T-helper 17 cell (primary cell): ENCODE data around the gene SIRT6. TPM values are rescaled to one million over a fixed set of nuclear protein-coding genes. Genes with fewer than 3 reads are reported as not detected.
A peak's percentile ranks its signal among the peaks of the same experiment; 100 is the strongest.
"Not testable (repeated sequence)": the region's sequence is repeated elsewhere in the genome, so short reads cannot be mapped to it uniquely, and the experiment has no call there.

Experiments used
- ATAC-seq: fragments of 150-1000 bp; cut with Tn5 transposase; 2 replicates; pipeline ENCODE4 v1.10.0; 2021; ENCODE audit warnings: mild to moderate bottlenecking, moderate library complexity
- DNase-seq, 3 donors: peaks; one replicate each; pipeline versions ENCODE4 v3.0.0 to v3.0.0-alpha.2; 2020 to 2021
- H3K9me3 ChIP-seq: one replicate; pipeline ENCODE4 v1.7.0; 2013; ENCODE audit warnings: low read length, mild to moderate bottlenecking; ENCODE audit not compliant: control insufficient read depth, poor library complexity, severe bottlenecking
- H3K27ac Mint-ChIP-seq: one replicate; pipeline ENCODE4 v1.8.0; 2022; ENCODE audit warnings: mild to moderate bottlenecking, moderate library complexity, mixed read lengths
- H3K27me3 Mint-ChIP-seq: one replicate; pipeline ENCODE4 v1.8.0; 2022; ENCODE audit warnings: mixed read lengths
- H3K36me3 Mint-ChIP-seq: one replicate; pipeline ENCODE4 v1.8.0; 2022; ENCODE audit warnings: low read depth, mixed read lengths
- H3K4me1 Mint-ChIP-seq: one replicate; pipeline ENCODE4 v1.8.0; 2022; ENCODE audit warnings: mild to moderate bottlenecking, mixed read lengths
- H3K4me3 Mint-ChIP-seq: one replicate; pipeline ENCODE4 v1.8.0; 2022; ENCODE audit warnings: mild to moderate bottlenecking, moderate library complexity, mixed read lengths
- total RNA-seq, 4 donors: library from RNA in 2 of 4; stranded (reverse) in 2 of 4; gene quantifications; one replicate each; pipeline ENCODE4 v1.2.3 and lab custom pipeline; 2022 to 2026

The SIRT6 gene
- total RNA-seq, 2 donors from 2014 or later, result 18.5 to 21.8 TPM

DNA sequence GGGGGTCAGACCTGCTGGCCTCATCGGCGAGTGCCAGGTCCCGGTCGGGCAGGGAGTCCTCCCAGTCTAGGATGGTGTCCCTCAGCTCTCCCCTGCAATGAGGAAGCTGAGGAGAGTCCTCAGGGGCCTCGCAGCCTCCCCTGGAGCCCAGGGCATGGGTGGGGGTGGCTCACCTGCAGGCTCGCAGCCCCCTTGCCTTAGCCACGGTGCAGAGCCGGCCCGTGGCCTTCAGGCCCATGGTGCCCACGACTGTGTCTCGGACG, 6.8 kb downstream of the SIRT6 start:
- no peaks in the 10 kb centered on the region for H3K9me3 ChIP-seq
- ATAC-seq (no peak), DNase-seq (no peak)
- H3K36me3 Mint-ChIP-seq, result peaks cover 3% of the 10 kb centered on the region
- H3K27me3 Mint-ChIP-seq, result peaks cover 5% of the 10 kb centered on the region
- no peak overlapping the region for H3K4me3 Mint-ChIP-seq
- peaks cover 15% of the 10 kb centered on the region for H3K4me1 Mint-ChIP-seq
- H3K27ac Mint-ChIP-seq, result no peak overlapping the region

DNA sequence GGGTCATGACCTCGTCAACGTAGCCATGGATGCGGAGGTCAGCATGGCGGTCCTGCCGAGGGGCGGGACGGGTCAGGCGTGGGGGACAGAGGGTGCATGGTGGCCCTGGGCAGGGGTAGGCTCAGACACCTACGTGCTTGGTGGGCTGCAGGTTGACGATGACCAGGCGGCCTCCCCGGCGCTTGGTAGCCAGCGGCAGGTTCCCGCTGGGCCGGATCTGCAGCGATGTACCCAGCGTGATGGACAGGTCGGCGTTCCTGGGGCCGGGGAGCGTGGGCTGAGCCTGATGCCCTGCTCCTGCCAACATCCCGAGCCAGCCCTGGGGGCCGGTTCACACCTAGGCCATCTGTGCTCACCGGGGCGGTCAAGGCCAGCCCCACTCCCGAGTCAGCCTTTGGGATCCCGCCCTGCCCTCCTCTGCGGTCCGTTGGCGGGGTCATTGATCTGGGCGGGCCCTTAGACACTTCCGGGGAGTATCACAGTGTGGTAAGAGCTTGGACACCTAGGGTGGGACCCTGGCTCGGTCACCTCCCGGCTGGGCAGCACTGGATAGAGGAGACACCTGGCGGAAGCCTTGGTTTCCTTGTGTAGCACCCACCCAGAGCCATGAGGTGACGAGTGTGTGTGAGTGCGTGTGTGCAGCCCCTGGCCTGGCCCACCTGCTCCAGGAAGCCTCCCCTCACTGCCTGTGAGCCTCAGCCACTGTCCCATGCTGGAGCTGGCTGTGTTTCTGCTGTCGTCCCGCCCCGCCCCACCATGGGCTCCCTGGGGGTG, 7.3 kb downstream of the SIRT6 start:
- DNase-seq (no peak), ATAC-seq (no peak)
- Mint-ChIP-seq H3K27ac (no peak overlapping the region), H3K27me3 (peaks cover 5% of the 10 kb centered on the region), H3K4me3 (no peak overlapping the region), H3K4me1 (peaks cover 12% of the 10 kb centered on the region), H3K36me3 (peaks cover 3% of the 10 kb centered on the region)
- no peaks in the 10 kb centered on the region for H3K9me3 ChIP-seq

DNA sequence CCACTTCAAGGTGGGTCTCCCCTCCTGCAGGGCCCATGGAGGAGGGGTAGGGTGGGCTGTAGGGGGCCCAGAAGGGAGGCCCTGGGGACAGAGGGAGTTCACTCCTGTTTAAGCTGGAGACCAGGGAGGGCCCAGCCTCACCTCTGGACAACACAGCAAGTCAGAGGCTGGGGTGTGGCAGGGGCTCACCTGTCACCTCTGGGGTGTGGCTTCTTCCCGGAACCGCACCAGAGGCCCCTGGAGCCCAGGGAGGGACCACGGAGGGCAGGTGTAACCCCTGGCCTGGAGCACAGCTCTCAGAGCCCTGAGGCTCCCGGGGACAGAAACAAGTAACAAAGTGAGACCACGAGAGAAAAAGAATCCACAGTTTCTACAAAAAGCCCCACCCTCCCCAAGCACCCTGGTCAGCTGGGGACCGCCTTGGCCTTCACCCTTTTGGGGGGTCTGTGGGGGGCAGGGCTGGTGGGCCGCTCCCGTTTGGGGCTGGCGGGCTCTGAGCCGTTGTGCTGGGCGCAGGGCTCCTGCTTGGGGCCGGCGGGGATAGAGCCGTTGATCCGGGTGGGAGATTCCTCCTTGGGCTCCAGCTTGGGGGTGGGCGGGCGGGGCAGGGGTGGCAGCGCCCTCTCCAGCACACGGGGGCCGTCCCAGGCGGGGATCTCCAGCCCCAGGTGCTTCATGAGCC, 8.0 kb downstream of the SIRT6 start:
- H3K9me3 ChIP-seq, result no peaks in the 10 kb centered on the region
- peaks cover 2% of the 10 kb centered on the region for H3K36me3 Mint-ChIP-seq
- H3K27ac Mint-ChIP-seq, result no peak overlapping the region
- peaks cover 5% of the 10 kb centered on the region for H3K27me3 Mint-ChIP-seq
- ATAC-seq, result no peak
- DNase-seq, result no peak
- no peak overlapping the region for H3K4me3 Mint-ChIP-seq
- H3K4me1 Mint-ChIP-seq, result peaks cover 7% of the 10 kb centered on the region

DNA sequence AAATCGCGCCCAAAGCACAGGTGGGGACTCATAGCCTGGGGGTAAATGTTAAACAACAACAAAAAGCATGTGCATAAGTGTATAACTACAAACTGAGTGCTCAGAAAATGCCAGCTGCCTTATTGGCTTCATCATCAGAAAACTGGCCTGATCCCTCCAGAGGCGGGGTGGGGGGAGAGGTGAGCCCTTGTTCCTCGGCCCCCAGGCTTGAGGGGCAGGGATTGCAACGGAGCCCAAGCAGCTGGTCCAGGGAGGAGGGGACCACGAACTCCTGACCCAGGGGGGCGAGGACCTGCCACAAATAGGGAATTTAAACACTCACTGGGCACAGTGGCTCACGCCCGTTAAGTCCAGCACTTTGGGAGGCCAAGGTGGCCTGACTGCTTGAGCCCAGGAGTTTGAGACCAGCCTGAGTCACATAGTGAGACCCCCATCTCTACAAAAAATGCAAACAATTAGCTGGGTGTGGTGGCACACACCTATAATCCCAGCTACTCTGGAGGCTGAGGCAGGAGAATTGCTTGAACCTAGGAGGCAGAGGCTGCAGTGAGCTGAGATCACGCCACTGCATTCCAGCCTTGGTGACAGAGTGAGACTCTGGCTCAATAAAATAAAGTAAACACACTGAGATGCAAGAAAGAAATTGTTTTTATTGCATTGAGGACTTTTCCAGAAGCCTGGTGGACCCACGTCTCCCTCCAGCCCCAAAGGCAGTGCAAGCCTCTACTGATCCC, 8.7 kb downstream of the SIRT6 start:
- DNase-seq, result no peak
- Mint-ChIP-seq H3K4me3 (no peak overlapping the region), H3K27me3 (peaks cover 8% of the 10 kb centered on the region), H3K27ac (no peak overlapping the region), H3K4me1 (peaks cover 4% of the 10 kb centered on the region), H3K36me3 (no peaks in the 10 kb centered on the region)
- no peaks in the 10 kb centered on the region for H3K9me3 ChIP-seq
- no peak for ATAC-seq

DNA sequence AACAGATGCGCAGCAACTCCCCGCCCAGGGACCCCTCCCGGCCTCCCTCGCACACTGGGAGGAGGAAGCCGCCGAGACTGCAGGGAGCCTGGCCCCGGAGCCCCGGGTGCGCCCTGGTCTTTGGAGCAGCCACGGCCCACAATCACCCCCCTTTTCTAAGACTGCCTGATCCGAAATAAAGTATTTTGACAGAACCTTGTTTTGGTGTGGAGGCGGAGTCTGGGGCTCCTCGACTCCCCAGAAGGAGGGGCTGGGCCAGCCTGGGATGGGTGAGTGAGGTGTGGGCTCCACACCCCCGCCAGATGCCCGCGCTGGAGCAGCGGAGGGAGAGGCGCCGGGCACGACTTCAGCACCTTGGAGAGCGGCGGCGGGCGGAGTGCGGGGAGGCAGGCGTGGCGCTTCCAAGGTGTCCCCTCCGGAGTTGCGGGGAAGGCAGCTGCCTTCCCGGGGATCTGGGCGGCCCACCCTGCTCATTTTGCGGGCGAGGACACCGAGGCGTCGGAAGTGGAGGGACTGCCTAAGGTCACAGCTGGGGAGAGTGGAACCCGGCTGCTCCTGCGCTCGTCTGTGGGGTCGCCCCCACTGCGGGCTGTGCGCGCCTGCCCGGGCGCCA, 9.4 kb downstream of the SIRT6 start:
- Mint-ChIP-seq H3K27ac (no peak overlapping the region), H3K4me3 (peak overlapping the region; percentile 36), H3K4me1 (peaks cover 4% of the 10 kb centered on the region), H3K36me3 (peaks cover 3% of the 10 kb centered on the region), H3K27me3 (peaks cover 14% of the 10 kb centered on the region)
- peak; percentile 58 to 75 (median 67) for DNase-seq
- ATAC-seq, result peak; percentile 87
- no peaks in the 10 kb centered on the region for H3K9me3 ChIP-seq

DNA sequence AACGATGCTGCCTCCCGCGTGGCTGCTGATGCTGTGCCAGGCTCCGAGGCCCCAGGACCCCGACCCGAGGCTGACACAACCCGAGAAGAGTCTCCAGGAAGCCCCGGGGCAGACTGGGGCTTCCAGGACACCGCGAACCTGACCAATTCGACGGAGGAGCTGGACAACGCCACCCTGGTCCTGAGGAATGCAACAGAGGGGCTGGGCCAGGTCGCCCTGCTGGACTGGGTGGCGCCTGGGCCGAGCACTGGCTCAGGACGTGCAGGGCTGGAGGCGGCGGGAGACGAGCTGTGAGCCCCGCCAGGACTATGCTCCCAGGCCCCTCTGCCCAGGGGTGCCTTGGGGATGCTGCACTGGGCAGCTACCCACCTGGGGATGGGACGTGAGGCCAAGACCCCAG, 10.7 kb downstream of the SIRT6 start:
- no peaks in the 10 kb centered on the region for H3K9me3 ChIP-seq
- ATAC-seq, result no peak
- DNase-seq, result no peak
- no peak overlapping the region for H3K27ac Mint-ChIP-seq
- peaks cover 14% of the 10 kb centered on the region for H3K27me3 Mint-ChIP-seq
- H3K4me3 Mint-ChIP-seq, result no peak overlapping the region
- peaks cover 3% of the 10 kb centered on the region for H3K36me3 Mint-ChIP-seq
- H3K4me1 Mint-ChIP-seq, result peaks cover 4% of the 10 kb centered on the region

DNA sequence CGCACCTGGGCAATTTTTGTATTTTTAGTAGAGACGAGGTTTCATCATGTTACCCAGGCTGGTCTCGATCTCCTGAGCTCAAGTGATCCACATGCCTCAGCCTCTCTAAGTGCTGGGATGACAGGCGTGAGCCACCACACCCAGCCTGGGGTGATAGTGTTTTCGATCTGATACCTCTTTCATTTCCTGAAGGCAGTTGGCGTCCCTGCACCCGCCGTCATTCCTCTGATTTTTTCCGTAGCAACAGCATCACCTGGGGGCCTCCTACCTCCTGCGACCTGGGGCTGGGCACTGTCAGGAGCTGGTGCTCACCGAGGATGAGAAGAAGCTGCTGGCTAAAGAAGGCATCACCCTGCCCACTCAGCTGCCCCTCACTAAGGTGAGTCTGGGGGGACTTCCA, 18.1 kb downstream of the SIRT6 start:
- Mint-ChIP-seq H3K27me3 (peaks cover 9% of the 10 kb centered on the region), H3K36me3 (peaks cover 3% of the 10 kb centered on the region), H3K27ac (no peak overlapping the region), H3K4me1 (peaks cover 2% of the 10 kb centered on the region), H3K4me3 (no peak overlapping the region)
- H3K9me3 ChIP-seq, result no peaks in the 10 kb centered on the region
- ATAC-seq (no peak), DNase-seq (no peak)

DNA sequence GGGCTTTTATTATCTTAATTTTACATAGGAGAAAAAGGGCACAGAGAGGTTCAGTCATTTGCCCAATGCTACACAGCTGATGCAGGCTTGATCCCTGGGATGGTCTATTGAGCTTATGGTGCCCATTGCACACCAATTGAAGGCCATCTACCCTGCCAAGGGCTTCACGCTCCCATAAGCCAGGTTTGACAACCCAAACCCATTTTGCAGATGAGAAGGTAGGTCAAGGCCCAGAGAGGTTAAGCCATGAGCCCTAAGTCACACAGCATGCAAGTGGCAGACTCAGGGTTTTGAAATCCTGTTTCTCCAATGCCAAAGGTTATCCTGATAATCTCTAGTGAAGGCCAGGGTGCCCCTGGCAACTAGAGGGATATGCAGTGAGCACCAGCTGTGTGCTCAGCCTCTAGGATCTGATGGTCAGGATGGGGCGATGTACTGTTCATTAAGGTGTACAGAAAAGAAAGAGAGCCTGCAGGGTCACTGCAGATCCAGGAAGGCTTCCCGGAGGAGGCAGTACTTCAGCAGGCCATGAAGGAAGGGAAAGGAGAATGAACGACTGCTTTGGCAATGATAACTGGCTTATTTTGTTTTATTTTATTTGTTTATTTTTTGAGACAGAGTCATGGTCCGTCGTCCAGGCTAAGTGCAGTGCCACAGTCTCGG, 20.8 kb downstream of the SIRT6 start:
- Mint-ChIP-seq H3K4me1 (peaks cover 2% of the 10 kb centered on the region), H3K27ac (no peak overlapping the region), H3K27me3 (no peaks in the 10 kb centered on the region), H3K4me3 (no peak overlapping the region), H3K36me3 (no peaks in the 10 kb centered on the region)
- DNase-seq (no peak), ATAC-seq (no peak)
- H3K9me3 ChIP-seq, result no peaks in the 10 kb centered on the region

DNA sequence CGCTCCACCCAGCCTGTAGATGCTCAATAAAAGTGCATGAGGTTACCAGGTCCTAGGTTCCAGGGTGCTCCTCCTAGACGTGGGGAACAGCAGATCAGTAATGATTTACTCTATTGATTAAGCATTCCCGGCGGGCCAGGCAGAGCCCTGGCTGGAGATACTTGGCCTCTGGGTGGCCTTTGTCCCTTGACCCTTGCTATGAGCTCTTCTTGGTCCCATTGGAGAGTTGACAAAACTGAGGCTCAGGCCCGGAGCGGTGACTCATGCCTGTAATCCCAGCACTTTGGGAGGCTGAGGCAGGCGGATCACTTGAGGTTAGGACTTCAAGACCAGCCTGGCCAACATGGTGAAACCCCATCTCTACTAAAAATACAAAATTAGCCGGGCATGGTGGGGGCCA, 24.4 kb downstream of the SIRT6 start:
- peak overlapping the region; percentile 62 for H3K27ac Mint-ChIP-seq
- not testable (repeated sequence) for H3K36me3 Mint-ChIP-seq, DNase-seq, ATAC-seq, H3K4me1 Mint-ChIP-seq, H3K27me3 Mint-ChIP-seq, H3K4me3 Mint-ChIP-seq, H3K9me3 ChIP-seq

DNA sequence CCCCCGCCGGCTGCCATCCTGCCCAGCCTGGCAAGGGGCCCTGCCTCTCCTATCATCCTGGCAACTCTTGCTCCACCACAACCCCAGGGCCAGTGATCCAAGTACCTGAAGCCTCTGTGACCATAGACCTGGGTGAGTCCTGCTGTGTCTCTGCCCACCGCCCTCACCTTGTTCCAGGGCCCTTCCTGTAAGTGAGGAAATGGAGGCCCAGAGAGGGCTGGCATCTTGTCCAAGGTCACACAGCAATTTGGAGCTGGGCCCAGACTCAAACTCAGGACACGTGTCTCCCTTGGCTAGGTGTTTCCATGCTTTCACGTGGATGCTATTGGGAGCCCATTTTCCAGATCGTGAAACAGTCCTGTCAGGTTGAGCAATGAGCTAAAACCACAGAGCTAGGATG, 25.2 kb downstream of the SIRT6 start:
- no peaks in the 10 kb centered on the region for H3K36me3 Mint-ChIP-seq

DNA sequence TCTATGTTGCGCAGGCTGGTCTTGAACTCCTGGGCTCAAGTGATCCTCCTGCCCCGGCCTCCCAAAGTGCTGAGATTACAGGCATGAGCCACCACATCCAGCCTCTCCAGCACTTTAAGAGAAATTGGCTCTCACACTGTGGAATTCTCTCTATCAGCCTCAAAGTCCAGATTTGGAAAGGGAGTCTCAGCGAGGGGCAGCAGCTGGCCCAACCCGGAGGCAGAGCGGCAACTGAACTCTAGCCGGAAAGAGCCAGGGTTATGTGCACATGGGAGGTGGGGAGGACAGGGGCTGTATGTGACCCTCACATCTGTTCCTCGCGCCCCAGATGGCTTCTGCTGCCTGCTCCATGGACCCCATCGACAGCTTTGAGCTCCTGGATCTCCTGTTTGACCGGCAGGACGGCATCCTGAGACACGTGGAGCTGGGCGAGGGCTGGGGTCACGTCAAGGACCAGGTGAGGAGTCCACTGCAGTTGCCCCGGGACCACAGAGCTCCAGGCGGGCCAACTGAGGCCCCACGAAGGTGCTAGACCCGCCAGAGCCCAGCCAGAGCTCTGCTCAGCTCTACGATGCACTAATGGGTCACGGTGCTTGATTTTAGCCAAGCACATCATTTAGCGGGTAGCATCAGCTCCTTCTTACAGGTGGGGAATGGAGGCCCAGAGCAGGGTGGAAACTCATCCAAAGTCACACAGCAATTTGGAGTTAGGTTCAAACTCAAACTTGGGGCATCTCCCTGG, 27.6 kb downstream of the SIRT6 start:
- no peak overlapping the region for H3K27ac Mint-ChIP-seq
- ATAC-seq (no peak), DNase-seq (no peak)
- H3K36me3 Mint-ChIP-seq, result no peaks in the 10 kb centered on the region
- H3K4me3 Mint-ChIP-seq, result no peak overlapping the region
- peaks cover 14% of the 10 kb centered on the region for H3K4me1 Mint-ChIP-seq
- H3K27me3 Mint-ChIP-seq, result peaks cover 6% of the 10 kb centered on the region
- no peaks in the 10 kb centered on the region for H3K9me3 ChIP-seq

More for the DNA sequence above, 25.2 kb downstream of the SIRT6 start:
- Mint-ChIP-seq H3K4me1 (peaks cover 9% of the 10 kb centered on the region), H3K27me3 (no peaks in the 10 kb centered on the region), H3K27ac (no peak overlapping the region), H3K4me3 (no peak overlapping the region)
- DNase-seq (no peak), ATAC-seq (no peak)
- H3K9me3 ChIP-seq, result no peaks in the 10 kb centered on the region

DNA sequence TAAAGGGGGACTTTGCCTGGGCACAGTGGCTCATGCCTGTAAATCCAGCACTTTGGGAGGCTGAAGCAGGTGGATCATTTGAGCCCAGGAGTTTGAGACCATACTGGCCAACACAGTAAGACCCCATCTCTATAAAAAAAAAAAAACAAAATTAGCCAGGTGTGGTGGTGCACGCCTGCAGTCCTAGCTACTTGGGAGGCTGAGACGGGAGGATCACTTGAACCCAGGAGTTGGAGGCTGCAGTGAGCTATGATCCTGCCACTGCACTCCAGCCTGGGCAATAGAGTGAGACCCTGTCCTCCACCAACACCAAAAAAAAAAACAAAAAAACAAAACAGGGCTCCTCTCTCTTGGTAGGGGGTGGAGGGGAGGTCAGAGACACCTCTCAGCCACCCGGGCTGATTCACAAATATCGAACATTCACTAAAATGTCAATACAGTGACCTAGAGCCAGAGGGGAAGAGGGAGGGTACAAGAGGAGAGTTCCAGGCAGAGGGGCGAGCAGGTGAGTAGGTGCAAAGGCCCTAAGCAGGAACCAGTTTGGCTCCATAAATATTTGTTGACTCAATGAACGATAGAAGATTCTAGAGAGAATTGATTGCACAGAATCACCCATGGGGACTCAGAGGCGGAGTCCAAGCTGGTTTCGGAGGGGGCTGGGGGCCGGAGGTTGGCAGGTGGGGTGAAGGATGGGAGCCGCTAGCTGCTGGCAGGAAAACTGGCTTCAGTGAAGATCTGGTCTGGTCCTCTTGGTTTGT, 29.9 kb downstream of the SIRT6 start:
- Mint-ChIP-seq H3K27me3 (peaks cover 12% of the 10 kb centered on the region), H3K27ac (peak overlapping the region; percentile 49), H3K4me3 (no peak overlapping the region), H3K4me1 (peaks cover 14% of the 10 kb centered on the region), H3K36me3 (no peaks in the 10 kb centered on the region)
- no peaks in the 10 kb centered on the region for H3K9me3 ChIP-seq
- DNase-seq, result no peak
- no peak for ATAC-seq
